Measurements from ENCODE around the gene EOLA1.

The EOLA1 gene

GRCh38 chrX:149510386-149510785 lies 30.4 kb upstream of the EOLA1 start:
- DNase-seq (ENCODE audit: extremely low spot score): no peak
- ChIA-PET CTCF (interaction anchor here (1.9 kb wide), 1 partner anchor 17 kb away, joined by 5 read pairs; no protein-coding TSS in a partner anchor), POLR2A (interaction anchor here (0.6 kb wide), 1 partner anchor 20 kb away, joined by 4 read pairs; no protein-coding TSS in a partner anchor)
- TF ChIP-seq PKNOX1 (IDR thresholded peaks at IDR 0.05) (0 out of 2 replicates have a peak, but pooled peaks have one; percentile 21), TARDBP (IDR thresholded peaks at IDR 0.05) (no peak)

DNA sequence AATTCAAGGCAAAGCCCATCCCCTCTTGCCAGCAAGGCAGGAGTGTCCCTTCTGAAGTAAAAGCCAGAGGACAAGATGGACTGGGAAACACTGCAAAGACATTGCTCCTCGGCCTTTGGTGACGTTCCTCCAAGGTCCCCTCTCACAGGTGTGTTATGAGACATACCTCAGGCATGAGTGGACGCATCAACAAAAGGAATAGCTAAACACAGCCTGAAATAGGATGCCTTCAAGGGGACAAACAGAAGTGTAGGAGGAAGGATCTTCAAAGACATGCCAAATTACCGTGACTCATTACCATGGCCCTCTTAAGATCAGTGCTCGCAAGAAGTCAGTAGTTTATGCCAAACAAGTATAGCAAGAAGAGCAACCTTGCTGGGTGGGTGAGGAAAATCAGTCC lies 29.7 kb upstream of the EOLA1 start:
- ChIA-PET POLR2A (no interaction called here), CTCF (interaction anchor here (0.6 to 2.0 kb wide), 4 partner anchors 10 to 303 kb away, joined by 3 to 13 read pairs (median 4); no protein-coding TSS in a partner anchor)
- DNase-seq (ENCODE audit: extremely low spot score): no peak
- no peak for TF ChIP-seq FOXA1 (IDR thresholded peaks at IDR 0.05)
- TF ChIP-seq TARDBP (IDR thresholded peaks at IDR 0.05): no peak
- no peak for TF ChIP-seq SUZ12 (IDR thresholded peaks at IDR 0.05)
- no peak for TF ChIP-seq ARNT (IDR thresholded peaks at IDR 0.05)

DNA sequence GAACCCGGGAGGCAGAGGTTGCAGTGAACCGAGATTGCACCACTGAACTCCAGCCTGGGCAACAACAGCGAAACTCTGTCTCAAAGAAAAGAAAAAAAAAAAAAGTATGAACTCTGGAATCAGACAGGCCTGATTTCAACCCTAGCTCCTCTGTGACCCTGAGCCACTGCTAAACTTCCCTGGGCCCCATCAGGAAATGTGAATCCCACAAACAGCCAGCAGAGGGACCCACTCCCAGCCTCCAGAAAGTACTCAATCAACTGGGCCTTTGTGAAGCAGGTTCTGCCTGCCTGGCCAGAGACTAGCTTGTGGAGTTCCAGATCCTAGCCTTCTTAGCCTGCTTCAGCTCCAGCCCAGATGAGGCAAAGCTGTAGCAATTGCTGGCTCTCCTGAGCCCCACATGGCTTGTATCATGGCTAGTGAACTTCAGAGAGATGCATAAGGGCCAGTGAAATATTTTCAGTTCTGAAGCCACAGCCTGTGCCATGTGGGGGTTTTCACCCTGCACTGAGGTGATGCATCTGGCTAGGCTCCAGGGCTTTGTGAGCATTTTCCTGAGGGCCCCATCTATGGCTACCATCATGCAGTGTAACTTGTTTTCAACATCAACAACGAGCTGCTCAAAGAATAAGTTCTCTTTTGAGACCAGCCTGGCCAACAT lies 28.5 kb upstream of the EOLA1 start:
- ChIA-PET CTCF (interaction anchor here (0.6 to 2.0 kb wide), 12 partner anchors 9 to 987 kb away, joined by 3 to 13 read pairs (median 3); no protein-coding TSS in a partner anchor), POLR2A (interaction anchor here (1.8 kb wide), 1 partner anchor 28 kb away, joined by 5 read pairs; the partner anchor contains the start of gene EOLA1)
- peak; percentile 73 for DNase-seq (ENCODE audit: extremely low spot score)
- no peak for TF ChIP-seq FOXA1 (IDR thresholded peaks at IDR 0.05)
- peak; percentile 16; the same call in 1 of the 2 replicates for TF ChIP-seq PKNOX1 (IDR thresholded peaks at IDR 0.05)

GRCh38 chrX:149513825-149514428 lies 26.9 kb upstream of the EOLA1 start:
- POLR2A ChIA-PET: interaction anchor here (1.8 kb wide), 1 partner anchor 27 kb away, joined by 5 read pairs; the partner anchor contains the start of gene EOLA1
- TF ChIP-seq HDGF (IDR thresholded peaks at IDR 0.05; ENCODE audit: borderline replicate concordance): no peak
- no peak for TF ChIP-seq ELF4 (IDR thresholded peaks at IDR 0.05)
- no peak for DNase-seq (ENCODE audit: extremely low spot score)
- CTCF ChIA-PET: no interaction called here

- POLR2A ChIA-PET: no interaction called here
- TF ChIP-seq PKNOX1 (IDR thresholded peaks at IDR 0.05) (no peak), BHLHE40 (IDR thresholded peaks at IDR 0.05; ENCODE audit: borderline replicate concordance) (no peak), ZNF384 (IDR thresholded peaks at IDR 0.05) (no peak), ELF4 (IDR thresholded peaks at IDR 0.05) (no peak), FOXM1 (IDR thresholded peaks at IDR 0.05; ENCODE audit: borderline replicate concordance) (no peak), ARNT (IDR thresholded peaks at IDR 0.05) (no peak), SP1 (IDR thresholded peaks at IDR 0.05) (no peak), NFRKB (IDR thresholded peaks at IDR 0.05) (no peak), HDGF (IDR thresholded peaks at IDR 0.05; ENCODE audit: borderline replicate concordance) (no peak), SUZ12 (IDR thresholded peaks at IDR 0.05) (no peak), CTBP1 (IDR thresholded peaks at IDR 0.05; ENCODE audit: borderline replicate concordance) (no peak), TARDBP (IDR thresholded peaks at IDR 0.05) (no peak)
- CTCF ChIA-PET: no interaction called here
- DNase-seq (ENCODE audit: extremely low spot score): no peak
Observed at GRCh38 chrX:149515954-149516602, 24.7 kb upstream of the EOLA1 start.

DNA sequence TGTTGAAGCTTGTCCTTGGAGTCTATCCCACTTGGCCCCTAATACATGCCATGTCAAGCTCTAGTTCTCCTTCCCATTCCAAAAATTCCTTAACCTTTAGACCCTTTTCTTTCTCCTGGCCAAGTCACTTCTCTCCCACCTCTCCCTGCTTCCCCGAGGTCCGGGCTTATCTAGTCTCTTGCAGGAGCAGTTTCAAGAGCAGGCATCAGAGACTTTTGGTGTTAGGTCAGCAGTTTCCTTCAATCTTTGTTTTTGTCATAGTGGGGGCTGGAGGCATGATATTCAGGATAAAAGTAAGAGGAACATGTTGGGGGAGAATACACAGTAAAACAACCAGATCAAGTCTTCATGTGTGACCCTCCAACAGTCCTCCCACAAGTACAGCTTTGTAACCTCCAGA lies 24.2 kb upstream of the EOLA1 start:
- no peak for TF ChIP-seq TARDBP (IDR thresholded peaks at IDR 0.05)
- no peak for TF ChIP-seq CTBP1 (IDR thresholded peaks at IDR 0.05; ENCODE audit: borderline replicate concordance)
- TF ChIP-seq NFRKB (IDR thresholded peaks at IDR 0.05): no peak
- TF ChIP-seq HDGF (IDR thresholded peaks at IDR 0.05; ENCODE audit: borderline replicate concordance): no peak
- no peak for TF ChIP-seq L3MBTL2 (conservative IDR thresholded peaks at IDR 0.05)
- TF ChIP-seq FOXA1 (IDR thresholded peaks at IDR 0.05): no peak
- TF ChIP-seq SUZ12 (IDR thresholded peaks at IDR 0.05): no peak
- no peak for TF ChIP-seq SP1 (IDR thresholded peaks at IDR 0.05)
- no peak for TF ChIP-seq ARNT (IDR thresholded peaks at IDR 0.05)
- no peak for TF ChIP-seq ELF4 (IDR thresholded peaks at IDR 0.05)
- TF ChIP-seq BHLHE40 (IDR thresholded peaks at IDR 0.05; ENCODE audit: borderline replicate concordance): no peak
- TF ChIP-seq ZNF384 (IDR thresholded peaks at IDR 0.05): no peak
- no peak for TF ChIP-seq FOXK2 (IDR thresholded peaks at IDR 0.05)
- TF ChIP-seq LEF1 (IDR thresholded peaks at IDR 0.05; ENCODE audit: borderline replicate concordance): no peak
- no peak for TF ChIP-seq FOXM1 (IDR thresholded peaks at IDR 0.05; ENCODE audit: borderline replicate concordance)
- TF ChIP-seq PKNOX1 (IDR thresholded peaks at IDR 0.05): no peak
- CTCF ChIA-PET: no interaction called here
- no peak for DNase-seq (ENCODE audit: extremely low spot score)
- POLR2A ChIA-PET: no interaction called here

Measured in HEK293T (cell line).